OCI-LY7 (cell line): ENCODE results near the gene RELB. TPM values are rescaled to one million over a fixed set of nuclear protein-coding genes. Genes with fewer than 3 reads are reported as not detected.

Source experiments
- BruUV-seq: library from RNA; stranded (reverse); fragments of 400-500 nt; replicated peaks from 2 replicates; lab custom pipeline; 2021; lab: Mats Ljungman, UMichigan
- CTCF ChIA-PET: fragments of 300-600 bp; sonication (Branson Sonifier 250); formaldehyde crosslinking; loops from one replicate; lab custom pipeline; 2022; ENCODE audit warnings: antibody characterized with exemption; ENCODE audit not compliant: unreplicated experiment; lab: Charles Lee
- POLR2A ChIA-PET: fragments of 300-600 bp; sonication (Branson Sonifier 250); formaldehyde crosslinking; loops from one replicate; lab custom pipeline; 2022; ENCODE audit warnings: antibody characterized with exemption; lab: Charles Lee
- DNase-seq: peaks from one replicate; pipeline ENCODE4 v3.0.0-alpha.2; 2015; ENCODE audit warnings: low spot score
- H2AFZ ChIP-seq: fragments of 200-600 bp; sonication (generic), shearing (Covaris generic); 2 replicates; pipeline ENCODE4 v1.6.1; 2014; ENCODE audit warnings: mild to moderate bottlenecking, antibody characterized with exemption, low read length, moderate library complexity
- H3K27ac ChIP-seq: fragments of 200-600 bp; sonication (generic); 2 replicates; pipeline ENCODE4 v1.5.1; 2014; ENCODE audit warnings: mixed run types, low read depth, mild to moderate bottlenecking, moderate library complexity, low read length, inconsistent platforms; ENCODE audit not compliant: poor library complexity, severe bottlenecking
- H3K36me3 ChIP-seq: fragments of 200-600 bp; sonication (generic); 2 replicates; pipeline ENCODE4 v1.6.1; 2014; ENCODE audit warnings: mild to moderate bottlenecking, antibody characterized with exemption, low read length, moderate library complexity, mixed read lengths; ENCODE audit not compliant: insufficient read depth
- H3K4me1 ChIP-seq: fragments of 200-600 bp; sonication (generic); 2 replicates; pipeline ENCODE4 v1.5.1; 2014; ENCODE audit warnings: mild to moderate bottlenecking, low read length; ENCODE audit not compliant: insufficient read depth, poor library complexity, severe bottlenecking
- H3K4me2 ChIP-seq: fragments of 200-600 bp; sonication (generic); 2 replicates; pipeline ENCODE4 v1.6.1; 2014; ENCODE audit warnings: mild to moderate bottlenecking, low read length
- H3K4me3 ChIP-seq: fragments of 200-600 bp; sonication (generic); 2 replicates; pipeline ENCODE4 v1.5.1; 2014; ENCODE audit warnings: mild to moderate bottlenecking, low read depth, low read length; ENCODE audit not compliant: poor library complexity, severe bottlenecking
- H3K79me2 ChIP-seq: fragments of 200-600 bp; sonication (generic); 2 replicates; pipeline ENCODE4 v1.6.1; 2016; ENCODE audit warnings: low read depth, mild to moderate bottlenecking, low read length, moderate library complexity, mixed read lengths; ENCODE audit not compliant: insufficient read depth
- H3K9me2 ChIP-seq: fragments of 200-600 bp; sonication (generic); 2 replicates; pipeline ENCODE4 v1.6.1; 2016; ENCODE audit warnings: mild to moderate bottlenecking, low read length, mixed read lengths; ENCODE audit not compliant: insufficient read depth
- H3K9me3 ChIP-seq: fragments of 200-600 bp; sonication (generic); 2 replicates; pipeline ENCODE4 v1.6.1; 2014; ENCODE audit warnings: mild to moderate bottlenecking, mixed run types, low read length, mixed read lengths
- H4K20me1 ChIP-seq: fragments of 200-600 bp; sonication (generic); 2 replicates; pipeline ENCODE4 v1.6.1; 2014; ENCODE audit warnings: mild to moderate bottlenecking, antibody characterized with exemption, low read length, moderate library complexity, mixed read lengths; ENCODE audit not compliant: insufficient read depth
- EZH2phosphoT487 ChIP-seq: fragments of 200-600 bp; sonication (generic); IDR thresholded peaks from 2 replicates; pipeline ENCODE4 v1.6.1; 2018; ENCODE audit warnings: low read depth, borderline replicate concordance, mild to moderate bottlenecking, mixed run types, antibody characterized with exemption, low read length, moderate library complexity, mixed read lengths
- intact Hi-C: fragments of 100-400 bp; cut with micrococcal nuclease; formaldehyde crosslinking; loops from one replicate; pipeline ENCODE4 v1.10.0; 2022; ENCODE audit not compliant: unreplicated experiment
- total RNA-seq, 2 experiments: library from RNA; depleted of rRNA in 1 of 2; stranded (reverse); fragments of >200 nt in 1 of 2; shearing (Covaris generic) in 1 of 2; gene quantifications; 2 replicates each; pipeline ENCODE4 v1.2.3, GENCODE V29; 2014 to 2022
- TF ChIP-seq, protein P1 (sequence below): fragments of 200-600 bp; sonication (generic); conservative IDR thresholded peaks from 2 replicates; pipeline ENCODE4 v1.5.1; 2014; ENCODE audit warnings: mild to moderate bottlenecking, antibody characterized with exemption, low read length, moderate library complexity, mixed read lengths

RELB gene
- total RNA-seq, 2 experiments from 2014 or later: 36.9 to 51.1 TPM

DNA sequence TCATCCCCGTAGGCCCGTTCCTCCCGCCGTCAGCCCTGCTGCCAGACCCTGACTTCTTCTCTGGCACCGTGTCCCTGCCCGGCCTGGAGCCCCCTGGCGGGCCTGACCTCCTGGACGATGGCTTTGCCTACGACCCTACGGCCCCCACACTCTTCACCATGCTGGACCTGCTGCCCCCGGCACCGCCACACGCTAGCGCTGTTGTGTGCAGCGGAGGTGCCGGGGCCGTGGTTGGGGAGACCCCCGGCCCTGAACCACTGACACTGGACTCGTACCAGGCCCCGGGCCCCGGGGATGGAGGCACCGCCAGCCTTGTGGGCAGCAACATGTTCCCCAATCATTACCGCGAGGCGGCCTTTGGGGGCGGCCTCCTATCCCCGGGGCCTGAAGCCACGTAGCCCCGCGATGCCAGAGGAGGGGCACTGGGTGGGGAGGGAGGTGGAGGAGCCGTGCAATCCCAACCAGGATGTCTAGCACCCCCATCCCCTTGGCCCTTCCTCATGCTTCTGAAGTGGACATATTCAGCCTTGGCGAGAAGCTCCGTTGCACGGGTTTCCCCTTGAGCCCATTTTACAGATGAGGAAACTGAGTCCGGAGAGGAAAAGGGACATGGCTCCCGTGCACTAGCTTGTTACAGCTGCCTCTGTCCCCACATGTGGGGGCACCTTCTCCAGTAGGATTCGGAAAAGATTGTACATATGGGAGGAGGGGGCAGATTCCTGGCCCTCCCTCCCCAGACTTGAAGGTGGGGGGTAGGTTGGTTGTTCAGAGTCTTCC lies 36.3 kb downstream of the RELB start:
- TF ChIP-seq EZH2phosphoT487: no peak
- TF ChIP-seq, protein P1, sequence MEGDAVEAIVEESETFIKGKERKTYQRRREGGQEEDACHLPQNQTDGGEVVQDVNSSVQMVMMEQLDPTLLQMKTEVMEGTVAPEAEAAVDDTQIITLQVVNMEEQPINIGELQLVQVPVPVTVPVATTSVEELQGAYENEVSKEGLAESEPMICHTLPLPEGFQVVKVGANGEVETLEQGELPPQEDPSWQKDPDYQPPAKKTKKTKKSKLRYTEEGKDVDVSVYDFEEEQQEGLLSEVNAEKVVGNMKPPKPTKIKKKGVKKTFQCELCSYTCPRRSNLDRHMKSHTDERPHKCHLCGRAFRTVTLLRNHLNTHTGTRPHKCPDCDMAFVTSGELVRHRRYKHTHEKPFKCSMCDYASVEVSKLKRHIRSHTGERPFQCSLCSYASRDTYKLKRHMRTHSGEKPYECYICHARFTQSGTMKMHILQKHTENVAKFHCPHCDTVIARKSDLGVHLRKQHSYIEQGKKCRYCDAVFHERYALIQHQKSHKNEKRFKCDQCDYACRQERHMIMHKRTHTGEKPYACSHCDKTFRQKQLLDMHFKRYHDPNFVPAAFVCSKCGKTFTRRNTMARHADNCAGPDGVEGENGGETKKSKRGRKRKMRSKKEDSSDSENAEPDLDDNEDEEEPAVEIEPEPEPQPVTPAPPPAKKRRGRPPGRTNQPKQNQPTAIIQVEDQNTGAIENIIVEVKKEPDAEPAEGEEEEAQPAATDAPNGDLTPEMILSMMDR: no peak
- Histone ChIP-seq H3K9me3 (no peaks in the 10 kb centered on the region), H3K27ac (no peak overlapping the region), H4K20me1 (peaks cover 17% of the 10 kb centered on the region), H3K4me3 (no peak overlapping the region), H3K4me1 (peaks cover 27% of the 10 kb centered on the region), H3K36me3 (peaks cover 85% of the 10 kb centered on the region), H3K79me2 (peaks cover 36% of the 10 kb centered on the region), H3K9me2 (no peaks in the 10 kb centered on the region), H2AFZ (no peak overlapping the region), H3K4me2 (no peak overlapping the region)
- no TSS peak for BruUV-seq
- DNase-seq: no peak
- POLR2A ChIA-PET: interaction anchor here (0.6 to 1.7 kb wide), 3 partner anchors 9 to 85 kb away, joined by 3 to 9 read pairs (median 4); no protein-coding TSS in a partner anchor
- intact Hi-C loops: loop anchor here (2.0 kb wide), 1 partner anchor 21 kb away; no protein-coding TSS in a partner anchor
- CTCF ChIA-PET: no interaction called here

DNA sequence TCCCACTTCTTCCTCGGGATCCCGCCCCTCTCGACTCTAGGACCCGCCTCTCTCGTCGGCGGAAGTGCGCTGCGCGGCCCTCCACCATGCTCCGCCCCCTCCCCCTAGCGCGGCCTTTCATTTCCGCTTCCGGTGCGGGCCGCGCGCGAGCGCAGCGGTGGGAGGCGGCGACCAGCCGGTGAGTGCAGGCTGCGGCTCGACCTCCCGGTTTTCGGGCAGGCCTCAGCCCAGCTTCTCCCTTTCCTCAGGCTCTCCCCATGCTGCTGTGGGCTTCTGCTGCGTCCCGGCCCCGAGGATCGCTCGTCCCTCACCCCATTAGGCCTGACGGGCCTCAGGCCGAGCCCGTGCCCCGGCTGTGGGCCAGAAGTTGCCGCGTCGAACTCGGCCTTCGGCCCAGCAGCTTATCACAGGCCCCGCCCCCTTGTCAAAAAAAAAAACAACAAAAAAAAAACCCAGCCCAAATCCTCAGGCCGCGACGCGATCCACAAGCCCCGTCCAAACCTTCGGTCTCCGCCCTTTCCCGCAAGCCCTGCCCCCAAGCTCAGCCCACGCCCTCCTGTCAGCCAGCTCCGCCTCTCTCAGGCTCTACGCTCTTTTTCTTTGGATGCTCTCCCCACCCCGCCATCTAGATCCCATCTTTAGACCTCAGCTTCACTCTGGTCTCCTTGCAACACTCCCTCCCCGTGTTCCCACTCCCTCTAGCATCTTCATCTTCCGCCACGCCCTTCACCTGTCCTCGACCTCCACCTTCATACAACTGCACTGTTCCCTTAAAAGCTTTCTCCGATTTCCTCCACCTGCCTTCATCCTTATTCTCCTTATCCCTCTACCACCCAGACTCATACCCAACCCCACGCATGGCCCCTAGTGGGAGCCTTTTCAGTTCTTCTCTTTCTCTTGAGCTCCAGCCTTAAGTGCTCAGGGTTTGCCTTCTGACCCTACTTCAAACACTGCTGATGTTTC lies 37.9 kb downstream of the RELB start, which contains the start of gene CLASRP:
CLASRP (plus strand) TSS at position 115 of the 963 bp plus-strand sequence. CDS start 1,168 bp downstream, outside the sequence.
- H3K4me1 ChIP-seq: peaks cover 27% of the 10 kb centered on the region
- peak within 1 kb of the TSS; percentile 85 for H3K4me2 ChIP-seq
- BruUV-seq: no TSS peak
- peaks cover 17% of the 10 kb centered on the region for H4K20me1 ChIP-seq
- intact Hi-C loops: loop anchor here (2.0 kb wide), 1 partner anchor 22 kb away; no protein-coding TSS in a partner anchor
- TF ChIP-seq, protein P1: 0 out of 2 replicates have a peak, but pooled peaks have one; percentile 16
- TF ChIP-seq EZH2phosphoT487: no peak
- ChIA-PET POLR2A (interaction anchor here (0.6 to 1.7 kb wide), 5 partner anchors 10 to 653 kb away, joined by 3 to 9 read pairs (median 3); no protein-coding TSS in a partner anchor), CTCF (no interaction called here)
- H3K9me2 ChIP-seq: no peaks in the 10 kb centered on the region
- peaks cover 47% of the 10 kb centered on the region for H3K79me2 ChIP-seq
- peak within 1 kb of the TSS; percentile 87 for H3K4me3 ChIP-seq
- H3K27ac ChIP-seq: peak within 1 kb of the TSS; percentile 77
- DNase-seq: peak; percentile 89
- H2AFZ ChIP-seq: peak within 1 kb of the TSS; percentile 16; the same call in 1 of the 2 replicates
- no peaks in the 10 kb centered on the region for H3K9me3 ChIP-seq
- peaks cover 86% of the 10 kb centered on the region for H3K36me3 ChIP-seq
